A673 (cell line): ENCODE data around the gene RBM19. TPM values are rescaled to one million over a fixed set of nuclear protein-coding genes. Genes with fewer than 3 reads are reported as not detected.

ENCODE experiments used
- BruUV-seq: library from RNA; stranded (reverse); fragments of 400-500 nt; replicated peaks from 2 replicates; lab custom pipeline; 2021; lab: Mats Ljungman, UMichigan
- CTCF ChIA-PET: fragments of 300-600 bp; sonication (Branson Sonifier 250); formaldehyde crosslinking; loops from one replicate; lab custom pipeline; 2022; ENCODE audit warnings: antibody characterized with exemption; lab: Charles Lee
- POLR2A ChIA-PET: fragments of 300-600 bp; sonication (Branson Sonifier 250); formaldehyde crosslinking; loops from one replicate; lab custom pipeline; 2022; ENCODE audit warnings: antibody characterized with exemption; ENCODE audit not compliant: low non-redundant PET; lab: Charles Lee
- DNase-seq: peaks from one replicate; pipeline ENCODE4 v3.0.0-alpha.2; 2015; ENCODE audit warnings: low spot score
- H3K27ac ChIP-seq: fragments of 200-600 bp; sonication (generic); 2 replicates; pipeline ENCODE4 v1.5.1; 2016; ENCODE audit warnings: mixed run types, low read depth, mild to moderate bottlenecking, mixed read lengths, antibody characterized with exemption, low read length; ENCODE audit not compliant: poor library complexity, severe bottlenecking
- H3K27me3 ChIP-seq: fragments of 200-600 bp; sonication (generic); replicated peaks from 2 replicates; pipeline ENCODE4 v1.6.1; 2017; ENCODE audit warnings: mixed run types, low read depth, mild to moderate bottlenecking, mixed read lengths, antibody characterized with exemption, low read length; ENCODE audit not compliant: insufficient read depth, poor library complexity
- H3K36me3 ChIP-seq: fragments of 200-600 bp; sonication (generic); 2 replicates; pipeline ENCODE4 v1.6.1; 2016; ENCODE audit warnings: mixed run types, mild to moderate bottlenecking, mixed read lengths, antibody characterized with exemption, low read length; ENCODE audit not compliant: insufficient read depth, poor library complexity, severe bottlenecking
- H3K4me1 ChIP-seq: fragments of 200-600 bp; sonication (generic); 2 replicates; pipeline ENCODE4 v1.6.1; 2017; ENCODE audit warnings: mixed run types, mild to moderate bottlenecking, mixed read lengths, antibody characterized with exemption, low read length; ENCODE audit not compliant: insufficient read depth, poor library complexity, severe bottlenecking
- H3K4me3 ChIP-seq: fragments of 200-600 bp; sonication (generic); 2 replicates; pipeline ENCODE4 v1.5.1; 2016; ENCODE audit warnings: low read depth, mixed run types, mild to moderate bottlenecking, mixed read lengths, low read length; ENCODE audit not compliant: poor library complexity, severe bottlenecking
- H3K9me3 ChIP-seq: fragments of 200-600 bp; sonication (generic); 2 replicates; pipeline ENCODE4 v1.6.1; 2016; ENCODE audit warnings: mixed run types, low read depth, mild to moderate bottlenecking, mixed read lengths, antibody characterized with exemption, low read length; ENCODE audit not compliant: poor library complexity, severe bottlenecking
- EZH2 ChIP-seq: fragments of 200-600 bp; sonication (generic); IDR thresholded peaks from 2 replicates; pipeline ENCODE4 v1.6.1; 2017; ENCODE audit warnings: borderline replicate concordance, low read depth, mild to moderate bottlenecking, mixed read lengths, antibody characterized with exemption, low read length; ENCODE audit not compliant: poor library complexity, severe bottlenecking
- intact Hi-C: fragments of 100-400 bp; cut with micrococcal nuclease; formaldehyde crosslinking; loops from one replicate; pipeline ENCODE4 v1.10.0; 2022; ENCODE audit not compliant: unreplicated experiment
- total RNA-seq: library from RNA; stranded (reverse); gene quantifications from 2 replicates; pipeline ENCODE4 v1.2.3, GENCODE V29; 2021
- TF ChIP-seq, protein P1 (sequence below): fragments of 300-800, 200-600 bp; sonication (generic); conservative IDR thresholded peaks from 2 replicates; pipeline ENCODE4 v1.5.1; 2017; ENCODE audit warnings: low read depth, mild to moderate bottlenecking, antibody characterized with exemption, low read length, moderate library complexity, mixed read lengths

The RBM19 gene
- total RNA-seq, 1 experiment from 2014 or later = 47.1 TPM

DNA sequence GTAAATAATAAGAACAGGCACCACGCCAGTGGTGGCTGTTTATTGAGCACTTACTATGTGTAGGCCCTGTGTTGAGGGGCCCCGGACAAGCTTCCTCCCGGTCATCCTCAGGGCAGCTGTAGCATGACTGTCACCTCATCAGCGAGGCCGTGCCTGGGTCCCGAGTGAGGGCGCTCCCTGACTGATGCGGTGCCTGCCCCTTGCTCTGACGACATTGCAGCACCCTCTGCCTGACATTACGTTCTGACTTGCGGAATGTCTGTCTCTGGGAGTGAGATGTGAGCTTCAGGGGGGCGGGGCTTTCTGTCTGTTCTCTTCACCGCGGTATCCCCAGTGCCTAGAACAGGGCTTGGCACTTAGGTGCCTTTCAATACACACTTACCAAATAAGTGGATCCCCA is 167.6 kb downstream of the RBM19 start:
- no peaks in the 10 kb centered on the region for H3K9me3 ChIP-seq
- no TSS peak for BruUV-seq
- H3K4me3 ChIP-seq = no peak overlapping the region
- H3K36me3 ChIP-seq = no peaks in the 10 kb centered on the region
- POLR2A ChIA-PET = no interaction called here
- H3K27ac ChIP-seq = no peak overlapping the region
- no peaks in the 10 kb centered on the region for H3K4me1 ChIP-seq
- no peaks in the 10 kb centered on the region for H3K27me3 ChIP-seq
- TF ChIP-seq, protein P1, sequence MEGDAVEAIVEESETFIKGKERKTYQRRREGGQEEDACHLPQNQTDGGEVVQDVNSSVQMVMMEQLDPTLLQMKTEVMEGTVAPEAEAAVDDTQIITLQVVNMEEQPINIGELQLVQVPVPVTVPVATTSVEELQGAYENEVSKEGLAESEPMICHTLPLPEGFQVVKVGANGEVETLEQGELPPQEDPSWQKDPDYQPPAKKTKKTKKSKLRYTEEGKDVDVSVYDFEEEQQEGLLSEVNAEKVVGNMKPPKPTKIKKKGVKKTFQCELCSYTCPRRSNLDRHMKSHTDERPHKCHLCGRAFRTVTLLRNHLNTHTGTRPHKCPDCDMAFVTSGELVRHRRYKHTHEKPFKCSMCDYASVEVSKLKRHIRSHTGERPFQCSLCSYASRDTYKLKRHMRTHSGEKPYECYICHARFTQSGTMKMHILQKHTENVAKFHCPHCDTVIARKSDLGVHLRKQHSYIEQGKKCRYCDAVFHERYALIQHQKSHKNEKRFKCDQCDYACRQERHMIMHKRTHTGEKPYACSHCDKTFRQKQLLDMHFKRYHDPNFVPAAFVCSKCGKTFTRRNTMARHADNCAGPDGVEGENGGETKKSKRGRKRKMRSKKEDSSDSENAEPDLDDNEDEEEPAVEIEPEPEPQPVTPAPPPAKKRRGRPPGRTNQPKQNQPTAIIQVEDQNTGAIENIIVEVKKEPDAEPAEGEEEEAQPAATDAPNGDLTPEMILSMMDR = no peak
- TF ChIP-seq EZH2 = no peak
- CTCF ChIA-PET = no interaction called here
- intact Hi-C loops = no loop called here
- DNase-seq = no peak

- Histone ChIP-seq H3K4me1 (no peaks in the 10 kb centered on the region), H3K27me3 (no peaks in the 10 kb centered on the region), H3K4me3 (no peak overlapping the region), H3K9me3 (no peaks in the 10 kb centered on the region), H3K27ac (no peak overlapping the region), H3K36me3 (no peaks in the 10 kb centered on the region)
- no peak for DNase-seq
- intact Hi-C loops = no loop called here
- no TSS peak for BruUV-seq
- TF ChIP-seq EZH2 = no peak
- TF ChIP-seq, protein P1 = no peak
- ChIA-PET CTCF (no interaction called here), POLR2A (no interaction called here)
Observed at GRCh38 chr12:113797535-113797868, 168.6 kb downstream of the RBM19 start.

GRCh38 chr12:113796852-113797534 is 169.1 kb downstream of the RBM19 start:
- H3K4me3 ChIP-seq = no peak overlapping the region
- CTCF ChIA-PET = no interaction called here
- no peaks in the 10 kb centered on the region for H3K36me3 ChIP-seq
- DNase-seq = no peak
- BruUV-seq = no TSS peak
- H3K27ac ChIP-seq = no peak overlapping the region
- H3K27me3 ChIP-seq = no peaks in the 10 kb centered on the region
- no peaks in the 10 kb centered on the region for H3K9me3 ChIP-seq
- POLR2A ChIA-PET = no interaction called here
- TF ChIP-seq, protein P1 = no peak
- intact Hi-C loops = no loop called here
- no peaks in the 10 kb centered on the region for H3K4me1 ChIP-seq
